ENCODE data around the gene TTBK1.

DNA sequence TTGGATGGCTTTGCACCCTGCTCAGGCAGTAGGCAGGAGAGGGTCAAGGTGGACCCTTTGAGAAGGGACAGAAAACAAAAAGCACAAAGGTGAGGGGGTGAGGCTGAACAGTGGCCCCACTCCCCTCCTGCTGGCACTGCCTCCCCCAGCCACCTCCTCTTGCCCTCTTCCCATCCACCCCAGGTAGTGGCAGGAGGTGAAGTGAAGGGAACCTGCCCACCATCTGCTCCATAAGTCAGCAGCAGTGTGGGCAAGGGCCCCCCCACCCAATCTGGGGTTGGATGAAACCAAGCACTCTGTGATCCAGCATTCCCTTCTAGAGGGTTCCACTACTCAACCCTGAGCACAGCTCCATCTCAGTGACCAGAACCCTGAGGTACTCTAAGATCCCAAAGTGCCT is 28.7 kb downstream of the TTBK1 start:
- TF ChIP-seq, protein P1, sequence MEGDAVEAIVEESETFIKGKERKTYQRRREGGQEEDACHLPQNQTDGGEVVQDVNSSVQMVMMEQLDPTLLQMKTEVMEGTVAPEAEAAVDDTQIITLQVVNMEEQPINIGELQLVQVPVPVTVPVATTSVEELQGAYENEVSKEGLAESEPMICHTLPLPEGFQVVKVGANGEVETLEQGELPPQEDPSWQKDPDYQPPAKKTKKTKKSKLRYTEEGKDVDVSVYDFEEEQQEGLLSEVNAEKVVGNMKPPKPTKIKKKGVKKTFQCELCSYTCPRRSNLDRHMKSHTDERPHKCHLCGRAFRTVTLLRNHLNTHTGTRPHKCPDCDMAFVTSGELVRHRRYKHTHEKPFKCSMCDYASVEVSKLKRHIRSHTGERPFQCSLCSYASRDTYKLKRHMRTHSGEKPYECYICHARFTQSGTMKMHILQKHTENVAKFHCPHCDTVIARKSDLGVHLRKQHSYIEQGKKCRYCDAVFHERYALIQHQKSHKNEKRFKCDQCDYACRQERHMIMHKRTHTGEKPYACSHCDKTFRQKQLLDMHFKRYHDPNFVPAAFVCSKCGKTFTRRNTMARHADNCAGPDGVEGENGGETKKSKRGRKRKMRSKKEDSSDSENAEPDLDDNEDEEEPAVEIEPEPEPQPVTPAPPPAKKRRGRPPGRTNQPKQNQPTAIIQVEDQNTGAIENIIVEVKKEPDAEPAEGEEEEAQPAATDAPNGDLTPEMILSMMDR (conservative IDR thresholded peaks at IDR 0.05) = no peak
- no peak for TF ChIP-seq ZFX (IDR thresholded peaks at IDR 0.05)
